Thoracic aorta (tissue), 2 donors: ENCODE results near the gene LIX1. TPM values are rescaled to one million over a fixed set of nuclear protein-coding genes. Genes with fewer than 3 reads are reported as not detected.
"Not testable (repeated sequence)": the region's sequence is repeated elsewhere in the genome, so short reads cannot be mapped to it uniquely, and the experiment has no call there.

Source experiments
- ATAC-seq: fragments of 150-250 bp; one replicate; pipeline ENCODE4 v1.8.0; 2017; ENCODE audit warnings: low read depth; ENCODE audit not compliant: insufficient number of reproducible peaks, low FRiP score
- DNase-seq: peaks from one replicate; pipeline ENCODE4 v3.0.0-alpha.2; 2020; ENCODE audit warnings: low spot score
- H3K27ac ChIP-seq, 2 donors: fragments of 200-600 bp; sonication (generic); 1 replicate in 1 of 2; 2 replicates in 1 of 2; pipeline ENCODE4 v1.5.1; 2016; ENCODE audit warnings: mild to moderate bottlenecking in 2 of 2, moderate library complexity in 2 of 2
- H3K27me3 ChIP-seq: fragments of 200-600 bp; sonication (generic); replicated peaks from 2 replicates; pipeline ENCODE4 v1.6.0; 2016; ENCODE audit warnings: mild to moderate bottlenecking; ENCODE audit not compliant: insufficient read depth
- H3K36me3 ChIP-seq: fragments of 200-600 bp; sonication (generic); one replicate; pipeline ENCODE4 v1.5.1; 2016
- H3K4me1 ChIP-seq, 2 donors: fragments of 200-600 bp; sonication (generic); 1 replicate in 1 of 2; 2 replicates in 1 of 2; pipeline versions ENCODE4 v1.5.1 to v1.6.0; 2016; ENCODE audit warnings: low read depth in 2 of 2, mild to moderate bottlenecking in 1 of 2; ENCODE audit not compliant: control insufficient read depth in 1 of 2
- H3K4me3 ChIP-seq: fragments of 200-600 bp; sonication (generic); 2 replicates; pipeline ENCODE4 v1.5.1; 2016; ENCODE audit warnings: mild to moderate bottlenecking
- H3K9me3 ChIP-seq: fragments of 200-600 bp; sonication (generic); 2 replicates; pipeline ENCODE4 v1.5.1; 2016
- CTCF ChIP-seq: fragments of 200-600 bp; sonication (generic); IDR thresholded peaks from one replicate; pipeline ENCODE4 v1.5.1; 2019; ENCODE audit warnings: antibody characterized with exemption
- total RNA-seq, 2 donors: library from RNA; depleted of rRNA; stranded (reverse); fragments of >200 nt; gene quantifications; one replicate each; pipeline versions ENCODE4 v1.1.0 to v1.2.3, GENCODE V29; 2016

The LIX1 gene
- not detected for total RNA-seq

GRCh38 chr5:97142521-97143254, at the start of gene LIX1:
TSS of gene LIX1 (minus strand) at chr5:97142611. CDS start at chr5:97142576, 35 bp downstream.
- ATAC-seq: peak; percentile 43
- TF ChIP-seq CTCF: peak; percentile 34
- H3K4me3 ChIP-seq: no peak within 1 kb of the TSS
- peaks cover 0 to 18% of the 10 kb centered on the region in 2 donors for H3K4me1 ChIP-seq
- no peaks in the 10 kb centered on the region for H3K27me3 ChIP-seq
- no peaks in the 10 kb centered on the region for H3K9me3 ChIP-seq
- H3K36me3 ChIP-seq: no peaks in the 10 kb centered on the region
- no peak within 1 kb of the TSS for H3K27ac ChIP-seq
- DNase-seq: no peak

GRCh38 chr5:97191893-97192292, 49.5 kb upstream of the LIX1 start:
- Histone ChIP-seq H3K9me3 (peaks cover 3% of the 10 kb centered on the region), H3K27ac (no peak overlapping the region), H3K27me3 (no peaks in the 10 kb centered on the region), H3K4me3 (no peak overlapping the region), H3K36me3 (no peaks in the 10 kb centered on the region), H3K4me1 (no peaks in the 10 kb centered on the region)
- no peak for TF ChIP-seq CTCF
- ATAC-seq (no peak), DNase-seq (no peak)

- not testable (repeated sequence) for DNase-seq, H3K27me3 ChIP-seq, H3K9me3 ChIP-seq, H3K27ac ChIP-seq, H3K4me1 ChIP-seq, ATAC-seq, H3K4me3 ChIP-seq, H3K36me3 ChIP-seq
Measured at GRCh38 chr5:97189523-97189922, 47.1 kb upstream of the LIX1 start.

- Histone ChIP-seq H3K4me3 (peak overlapping the region; percentile 97), H3K27me3 (no peaks in the 10 kb centered on the region), H3K4me1 (peaks cover 14 to 27% of the 10 kb centered on the region in 2 donors), H3K27ac (peak overlapping the region; percentile 85 to 91), H3K9me3 (no peaks in the 10 kb centered on the region), H3K36me3 (peaks cover under 1% of the 10 kb centered on the region)
- ATAC-seq: no peak
- TF ChIP-seq CTCF: no peak
- no peak for DNase-seq
Measured at GRCh38 chr5:97183930-97184213, 41.5 kb upstream of the LIX1 start.

GRCh38 chr5:97183100-97183929, 40.9 kb upstream of the LIX1 start, which contains the start of gene RIOK2:
TSS of gene RIOK2 (minus strand) at chr5:97183247. CDS start at chr5:97183191, 56 bp downstream.
- Histone ChIP-seq H3K4me1 (peaks cover 14 to 27% of the 10 kb centered on the region in 2 donors), H3K27me3 (no peaks in the 10 kb centered on the region), H3K4me3 (peak within 1 kb of the TSS; percentile 97), H3K36me3 (peaks cover 6% of the 10 kb centered on the region), H3K27ac (peak within 1 kb of the TSS; percentile 85 to 91), H3K9me3 (no peaks in the 10 kb centered on the region)
- no peak for TF ChIP-seq CTCF
- DNase-seq (peak; percentile 88), ATAC-seq (peak; percentile 91)
